ENCODE data around the gene PDE2A.
"Not testable (repeated sequence)": the region's sequence is repeated elsewhere in the genome, so short reads cannot be mapped to it uniquely, and the experiment has no call there.

PDE2A gene

GRCh38 chr11:72573855-72574445, 100.3 kb downstream of the PDE2A start:
- DNase-seq = no peak

DNA sequence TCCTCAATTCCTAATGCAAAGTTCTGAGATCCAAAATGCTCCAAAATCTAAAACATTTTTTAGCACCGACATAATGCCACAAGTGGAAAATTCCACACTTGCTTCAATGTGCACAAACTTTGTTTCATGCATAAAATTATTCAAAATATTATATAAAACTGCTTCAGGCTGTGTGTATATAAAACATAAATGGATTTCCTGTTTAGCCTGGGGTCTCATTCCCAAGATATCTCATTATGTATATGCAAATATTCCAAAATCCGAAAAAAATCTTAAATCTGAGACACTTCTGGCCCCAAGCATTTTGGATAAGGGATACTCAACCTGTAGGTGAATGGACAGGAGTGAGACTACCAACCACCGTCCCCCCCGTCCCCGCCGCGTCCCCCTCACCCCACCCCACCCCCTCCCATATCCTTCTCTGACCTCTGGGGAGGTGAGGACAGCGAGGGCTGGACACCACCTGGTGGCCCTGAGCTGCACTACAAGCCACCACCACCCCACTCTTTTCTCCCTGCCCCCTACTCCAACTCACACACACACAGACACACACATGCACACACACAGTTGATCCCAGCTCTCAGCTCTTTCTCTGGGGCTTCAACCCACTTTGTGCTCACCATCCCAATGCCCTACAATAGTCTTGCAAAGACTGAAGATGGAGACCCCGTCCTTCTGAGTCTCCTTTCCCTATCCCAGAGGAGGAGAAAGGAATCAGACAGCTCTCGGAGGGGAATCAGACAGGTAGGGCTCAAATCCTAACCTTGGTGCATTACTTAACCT, 101.0 kb downstream of the PDE2A start:
- no peak for DNase-seq

DNA sequence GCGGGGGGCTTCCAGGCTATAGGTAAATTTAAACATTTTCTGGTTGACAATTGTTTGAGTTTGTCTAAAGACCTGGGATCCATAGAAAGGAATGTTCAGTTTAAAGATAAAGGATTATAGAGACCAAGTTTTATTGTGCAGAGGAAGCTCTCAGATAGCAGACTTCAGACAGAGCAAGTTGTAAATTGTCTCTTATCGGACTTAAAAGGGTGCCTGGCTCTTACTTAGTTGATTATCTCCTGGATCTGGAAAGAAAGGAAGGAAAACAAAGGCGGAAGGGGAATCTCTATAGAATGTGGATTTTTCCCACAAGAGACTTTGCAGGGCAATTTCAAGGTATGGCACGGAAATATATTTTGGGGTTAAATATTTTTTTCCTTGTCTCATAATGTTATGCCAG, 101.7 kb downstream of the PDE2A start:
- not testable (repeated sequence) for DNase-seq

DNA sequence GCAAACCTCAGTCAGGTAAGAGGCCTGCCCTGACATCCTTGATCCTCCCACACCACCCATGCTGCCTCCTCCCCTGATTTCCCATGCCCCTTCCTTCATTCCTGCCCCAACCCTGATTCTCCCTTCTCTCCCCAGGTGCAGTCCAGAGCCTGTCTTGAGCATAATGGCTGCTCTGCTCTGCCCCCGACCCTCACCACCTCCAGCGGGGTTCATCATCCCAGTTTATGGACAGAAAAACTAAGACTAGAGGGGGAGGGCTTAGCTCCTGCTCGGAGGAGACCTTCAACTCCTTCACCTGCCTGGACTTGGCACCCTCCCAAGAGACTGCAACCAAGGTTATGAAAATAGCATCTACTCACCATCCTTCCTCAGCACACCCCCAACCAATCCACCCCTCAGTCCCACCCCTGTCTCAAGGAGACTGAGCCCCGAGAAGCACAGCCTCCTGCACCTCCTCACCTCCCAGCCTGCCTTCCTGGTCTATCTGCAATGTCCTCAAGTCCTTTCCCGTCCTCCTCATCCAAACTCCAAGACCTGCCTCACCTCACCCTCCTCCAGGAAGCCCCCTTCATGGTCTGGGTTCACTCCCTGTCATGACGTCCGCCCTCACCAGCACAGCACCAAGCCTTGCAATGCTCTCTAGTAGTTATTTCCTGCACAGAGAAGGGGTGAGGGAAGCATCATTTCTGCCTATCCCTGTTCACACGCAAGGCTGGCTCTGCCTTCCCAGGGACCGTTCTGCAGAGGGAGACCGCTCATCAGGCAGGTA, 103.1 kb downstream of the PDE2A start:
- no peak for DNase-seq

DNA sequence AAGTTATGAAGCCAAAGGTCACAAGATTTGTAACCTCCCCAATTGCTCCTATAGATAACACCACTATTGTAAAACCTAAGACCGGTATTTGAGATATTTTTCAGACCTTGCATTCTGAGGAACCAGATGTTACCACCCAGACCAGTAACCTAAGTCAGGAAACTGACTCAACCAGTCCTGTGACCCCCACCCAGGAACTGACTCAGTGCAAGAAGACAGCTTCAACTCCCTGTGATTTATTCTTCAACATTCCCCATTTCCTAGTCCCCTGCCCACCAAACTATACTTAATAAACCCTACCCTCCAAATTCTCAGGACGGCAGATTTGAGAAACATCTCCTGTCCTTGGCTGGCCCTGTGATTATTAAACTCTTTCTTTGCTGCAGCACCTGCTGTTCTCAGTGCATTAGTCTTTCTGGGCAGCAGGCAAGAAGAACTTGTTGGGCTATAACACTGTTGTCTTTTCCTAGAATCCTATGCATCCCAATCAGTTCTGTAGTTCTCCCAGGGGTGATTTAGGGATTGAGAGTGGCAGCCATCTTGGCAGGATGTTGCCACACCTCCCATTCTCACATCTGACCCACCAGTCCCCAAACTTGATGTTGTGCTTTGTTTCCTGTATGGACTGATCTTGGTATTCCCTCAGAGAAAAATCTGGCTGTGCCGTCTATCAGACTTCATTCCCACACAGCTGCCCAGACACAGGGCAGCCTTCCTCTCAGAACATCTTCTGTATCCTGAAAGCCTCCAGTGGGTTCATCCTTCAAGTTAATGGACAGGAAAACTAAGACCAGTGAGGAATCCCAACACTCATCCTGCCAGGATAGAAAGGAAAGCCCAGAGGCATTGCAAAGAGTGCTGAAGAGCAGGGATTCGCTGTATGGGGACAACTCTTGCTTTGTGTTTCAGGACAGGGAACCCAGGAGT, 104.0 kb downstream of the PDE2A start:
- no peak for DNase-seq

DNA sequence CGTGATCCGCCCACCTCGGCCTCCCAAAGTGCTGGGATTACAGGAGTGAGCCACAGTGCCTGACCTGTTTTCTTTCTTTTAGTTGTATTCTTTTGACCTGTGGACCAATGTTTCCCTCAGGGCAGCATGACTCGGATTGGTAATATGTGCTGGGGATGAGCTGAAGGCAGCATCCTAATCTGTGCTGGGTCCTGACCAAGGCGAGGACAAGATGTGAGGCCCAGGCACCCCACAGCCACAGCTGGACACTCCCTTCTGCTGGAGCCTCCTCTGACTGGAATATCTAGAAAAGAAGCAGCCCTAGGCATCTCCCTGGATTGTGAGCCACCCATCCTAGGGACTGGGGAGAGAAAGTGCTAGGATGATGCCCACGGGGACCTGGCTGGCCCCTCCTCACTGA, 105.4 kb downstream of the PDE2A start:
- DNase-seq = no peak

DNA sequence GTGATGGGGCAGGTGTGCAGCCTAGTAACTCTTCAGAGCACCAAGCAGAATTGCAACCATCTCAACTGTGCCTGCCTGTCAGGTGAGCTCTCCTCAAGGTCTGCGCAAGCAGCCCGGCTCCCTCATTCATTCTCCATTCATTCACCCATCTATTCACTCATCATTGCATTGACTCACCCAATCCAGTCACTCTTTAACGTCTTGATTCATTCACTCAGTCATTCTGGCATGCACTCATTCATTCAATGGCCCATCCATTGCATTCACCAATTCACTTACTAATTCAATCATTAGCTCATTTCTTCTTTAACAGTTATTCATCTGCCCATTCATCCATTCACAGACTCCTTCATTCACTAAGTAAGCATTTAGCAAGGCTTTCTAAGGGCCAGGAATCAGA, 111.8 kb downstream of the PDE2A start:
- DNase-seq = no peak

DNA sequence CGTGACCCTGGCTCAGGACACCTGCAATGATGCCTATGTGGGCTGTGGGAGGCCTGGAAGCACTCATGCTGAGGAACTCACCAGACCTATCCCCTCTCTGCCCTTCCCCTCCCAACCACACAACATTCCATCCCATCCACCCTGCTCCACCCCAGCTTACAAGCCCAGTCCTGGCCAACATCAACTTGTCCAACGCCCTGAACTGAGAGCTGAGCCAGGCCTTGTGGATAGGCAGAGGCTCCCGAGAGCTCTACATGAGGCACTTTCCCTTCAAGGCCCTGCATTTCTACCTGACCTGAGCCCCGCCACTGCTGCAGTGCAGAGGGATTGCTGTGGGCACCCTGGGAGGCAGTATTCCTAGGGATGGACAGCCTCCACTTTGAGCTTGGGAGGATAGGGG, 112.4 kb downstream of the PDE2A start:
- DNase-seq = no peak

DNA sequence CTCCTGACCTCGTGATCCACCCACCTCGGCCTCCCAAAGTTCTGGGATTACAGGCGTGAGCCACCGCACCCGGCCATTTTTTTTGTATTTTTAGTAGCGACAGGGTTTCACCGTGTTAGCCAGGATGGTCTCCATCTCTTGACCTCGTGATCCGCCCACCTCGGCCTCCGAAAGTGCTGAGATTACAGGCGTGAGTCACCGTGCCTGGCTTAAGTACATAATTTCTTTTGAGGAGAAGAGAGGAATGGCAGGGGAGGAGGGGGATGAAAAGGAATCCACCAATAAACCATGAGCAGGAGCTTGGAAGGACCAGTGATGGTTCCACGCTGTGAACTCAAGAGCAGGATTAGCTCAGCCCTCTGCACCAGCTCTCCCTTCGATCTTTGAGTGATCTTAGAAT, 113.4 kb downstream of the PDE2A start:
- DNase-seq = not testable (repeated sequence)

DNA sequence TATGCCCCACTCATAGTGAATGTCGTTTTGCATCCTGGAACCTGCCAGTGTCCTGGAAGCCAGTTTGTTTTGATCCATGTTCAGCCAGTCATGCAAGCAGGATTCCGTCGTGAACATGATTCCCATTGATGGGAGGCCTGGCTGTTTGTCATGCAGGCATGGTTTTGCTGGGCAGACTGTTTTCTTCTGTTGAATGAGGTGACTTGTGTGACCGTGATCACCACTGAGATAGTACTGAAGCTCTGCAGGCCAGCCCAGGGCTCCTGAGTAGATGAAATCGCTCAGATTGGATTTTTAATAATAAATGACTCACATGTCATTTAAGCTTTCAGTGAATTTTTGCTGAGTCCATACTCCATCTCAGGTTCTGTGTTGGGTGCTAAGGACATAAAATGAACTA, 117.8 kb downstream of the PDE2A start:
- no peak for DNase-seq

DNA sequence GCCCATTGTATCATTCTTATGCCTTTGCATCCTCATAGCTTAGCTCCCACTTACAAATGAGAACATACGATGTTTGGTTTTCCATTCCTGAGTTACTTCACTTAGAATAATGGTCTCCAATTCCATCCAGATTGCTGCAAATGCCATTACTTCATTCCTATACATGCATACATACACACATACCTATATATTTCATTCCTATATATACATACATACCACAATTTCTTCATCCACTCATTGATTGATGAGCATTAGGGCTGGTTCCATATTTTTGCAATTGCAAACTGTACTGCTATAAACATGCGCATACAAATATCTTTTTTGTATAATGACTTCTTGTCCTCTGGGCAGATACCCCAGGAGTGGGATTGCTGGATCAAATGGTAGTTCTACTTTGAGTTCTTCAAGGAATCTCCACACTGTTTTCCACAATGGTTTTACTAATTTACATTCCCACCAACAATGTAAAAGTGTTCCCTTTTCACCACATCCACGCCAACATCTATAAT, 119.2 kb downstream of the PDE2A start:
- DNase-seq = not testable (repeated sequence)

DNA sequence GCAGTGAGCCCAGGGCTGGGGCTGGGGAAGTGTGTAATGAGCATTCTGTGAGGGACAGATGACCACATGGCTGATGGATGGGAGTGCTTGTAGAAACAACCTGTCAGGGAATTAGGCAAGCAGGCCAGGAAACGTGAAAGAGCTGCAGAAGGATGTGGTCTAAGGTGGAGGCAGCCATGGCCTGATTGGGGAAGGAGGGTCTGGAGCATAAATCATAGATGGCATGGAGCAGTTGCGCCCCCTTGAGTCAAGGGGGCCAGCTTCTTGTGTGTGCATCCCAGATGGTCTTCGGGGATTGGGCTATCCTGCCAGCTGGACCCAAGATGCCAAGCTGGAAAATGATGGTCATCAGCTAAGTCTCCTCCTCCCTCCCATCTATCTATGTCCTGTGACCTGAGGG, 120.5 kb downstream of the PDE2A start:
- no peak for DNase-seq

DNA sequence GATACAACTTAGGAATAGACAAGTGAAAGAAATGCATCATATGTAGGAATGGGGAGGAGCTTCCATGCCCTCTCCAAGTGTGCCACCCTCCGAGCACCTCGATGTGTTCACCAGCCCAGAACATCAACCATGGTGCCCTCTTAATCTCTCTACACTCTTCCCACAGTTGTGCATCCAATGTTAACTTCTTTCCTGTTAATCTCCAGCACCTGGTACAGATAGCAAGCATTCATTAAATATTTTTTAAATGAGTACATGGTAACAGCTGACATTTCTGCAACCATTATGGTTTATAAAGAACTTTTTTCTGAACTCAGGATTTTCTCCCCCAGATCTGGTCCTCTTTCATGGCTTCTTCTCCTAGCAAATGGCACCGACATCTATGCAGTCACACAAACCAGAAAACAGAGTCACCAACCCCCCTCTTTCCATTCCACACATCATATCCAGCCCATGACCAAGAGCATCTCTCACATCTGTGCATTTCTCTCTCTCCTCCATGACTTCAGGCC, 121.8 kb downstream of the PDE2A start:
- DNase-seq = no peak

- DNase-seq = no peak
These were observed 122.7 kb downstream of the PDE2A start for GRCh38 chr11:72551571-72551970.

DNA sequence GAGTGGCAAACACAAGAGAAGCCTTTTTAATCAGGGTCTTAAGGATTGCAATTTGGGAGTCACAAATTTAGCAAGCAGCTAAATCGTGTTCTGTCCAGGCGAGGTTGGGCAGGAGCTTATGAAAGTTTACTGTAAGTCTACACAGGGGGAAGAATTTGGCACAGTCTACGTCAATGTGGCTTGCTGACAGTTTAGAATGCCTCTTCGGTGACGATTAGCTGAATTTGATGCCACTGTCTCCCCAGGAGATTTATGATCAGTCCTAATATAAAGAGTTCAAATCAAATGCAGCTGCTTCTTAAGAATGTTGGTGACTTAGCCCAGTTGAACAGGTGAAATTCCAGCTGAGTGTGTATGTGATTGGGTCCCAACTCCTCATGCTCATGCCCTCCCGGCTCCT, 125.8 kb downstream of the PDE2A start:
- peak; percentile 32 for DNase-seq

GRCh38 chr11:72546866-72547265, 127.4 kb downstream of the PDE2A start:
- no peak for DNase-seq

DNA sequence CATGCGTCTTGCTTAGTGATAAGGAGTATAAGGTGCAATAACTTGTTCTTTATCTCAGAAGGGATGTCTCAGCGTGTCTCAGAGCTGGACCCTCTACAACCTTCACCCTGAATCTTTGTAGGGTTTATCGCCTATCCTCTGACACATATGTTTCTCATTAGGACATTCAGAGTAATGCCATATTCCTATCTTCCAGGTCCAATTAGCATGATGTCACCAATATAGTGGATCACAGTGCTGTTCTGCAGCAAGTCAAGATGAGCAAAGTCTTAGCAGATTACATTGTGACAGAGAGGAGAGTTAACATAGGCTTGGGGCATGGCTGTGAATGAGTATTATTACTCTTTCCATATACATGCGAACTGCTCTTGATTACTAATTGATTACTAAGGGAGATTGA, 129.6 kb downstream of the PDE2A start:
- no peak for DNase-seq

GRCh38 chr11:72543849-72544542, 130.2 kb downstream of the PDE2A start:
- DNase-seq = no peak

GRCh38 chr11:72541257-72541974, 132.8 kb downstream of the PDE2A start:
- no peak for DNase-seq

DNA sequence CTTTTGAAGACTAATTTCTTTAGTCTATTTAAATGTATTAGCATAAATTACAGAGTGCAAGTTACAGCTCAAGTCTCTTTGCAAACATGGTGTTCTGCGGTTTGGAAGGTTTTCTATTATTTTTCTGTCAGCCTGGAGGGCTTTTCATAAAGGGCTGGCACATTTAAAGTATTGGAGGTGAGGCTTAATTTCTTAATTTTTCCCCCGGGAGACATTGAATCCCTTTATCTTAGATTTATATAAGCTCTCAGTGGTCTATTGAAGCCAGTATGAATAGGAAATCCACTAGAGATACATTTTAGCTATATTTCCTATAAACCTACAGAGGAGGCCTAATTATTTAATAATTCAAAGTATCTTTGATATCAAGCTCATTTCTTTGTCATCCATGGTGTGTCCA, 137.2 kb downstream of the PDE2A start:
- DNase-seq = no peak

GRCh38 chr11:72535194-72535547, 139.1 kb downstream of the PDE2A start:
- DNase-seq = no peak
